Right atrium auricular region (tissue), 2 donors: ENCODE data around the gene TTC34. TPM values are rescaled to one million over a fixed set of nuclear protein-coding genes. Genes with fewer than 3 reads are reported as not detected.

ENCODE experiments used
- DNase-seq: peaks from one replicate; pipeline ENCODE4 v3.0.0-alpha.2; 2019; ENCODE audit warnings: low spot score
- H3K27ac ChIP-seq, 2 donors: fragments of 200-600 bp; sonication (generic); 1 replicate in 1 of 2; 2 replicates in 1 of 2; pipeline ENCODE4 v1.5.1; 2016 to 2019
- H3K27me3 ChIP-seq, 2 donors: fragments of 200-600 bp; sonication (generic); one replicate each; pipeline versions ENCODE4 v1.5.1 to v1.6.0; 2017 to 2019
- H3K36me3 ChIP-seq: fragments of 200-600 bp; sonication (generic); one replicate; pipeline ENCODE4 v1.5.1; 2016
- H3K4me1 ChIP-seq, 2 donors: fragments of 200-600 bp; sonication (generic); one replicate each; pipeline versions ENCODE4 v1.5.1 to v1.6.0; 2017 to 2019
- H3K4me3 ChIP-seq, 2 donors: fragments of 200-600 bp; sonication (generic); 1 replicate in 1 of 2; 2 replicates in 1 of 2; pipeline ENCODE4 v1.5.1; 2017 to 2019; ENCODE audit warnings: mild to moderate bottlenecking in 1 of 2, moderate library complexity in 1 of 2
- H3K9me3 ChIP-seq, 2 donors: fragments of 200-600 bp; sonication (generic); one replicate each; pipeline ENCODE4 v1.5.1; 2019
- total RNA-seq, 2 donors: library from RNA; depleted of rRNA; stranded (reverse); fragments of >200 nt; gene quantifications; one replicate each; pipeline ENCODE4 v1.1.0, GENCODE V29; 2016
- TF ChIP-seq, protein P1 (sequence below), 2 donors: fragments of 200-600 bp; sonication (generic); IDR thresholded peaks; one replicate each; pipeline ENCODE4 v1.5.1; 2019; ENCODE audit warnings: antibody characterized with exemption in 2 of 2

TTC34 gene
- total RNA-seq, 2 donors from 2014 or later: 0.08 to 0.11 TPM

DNA sequence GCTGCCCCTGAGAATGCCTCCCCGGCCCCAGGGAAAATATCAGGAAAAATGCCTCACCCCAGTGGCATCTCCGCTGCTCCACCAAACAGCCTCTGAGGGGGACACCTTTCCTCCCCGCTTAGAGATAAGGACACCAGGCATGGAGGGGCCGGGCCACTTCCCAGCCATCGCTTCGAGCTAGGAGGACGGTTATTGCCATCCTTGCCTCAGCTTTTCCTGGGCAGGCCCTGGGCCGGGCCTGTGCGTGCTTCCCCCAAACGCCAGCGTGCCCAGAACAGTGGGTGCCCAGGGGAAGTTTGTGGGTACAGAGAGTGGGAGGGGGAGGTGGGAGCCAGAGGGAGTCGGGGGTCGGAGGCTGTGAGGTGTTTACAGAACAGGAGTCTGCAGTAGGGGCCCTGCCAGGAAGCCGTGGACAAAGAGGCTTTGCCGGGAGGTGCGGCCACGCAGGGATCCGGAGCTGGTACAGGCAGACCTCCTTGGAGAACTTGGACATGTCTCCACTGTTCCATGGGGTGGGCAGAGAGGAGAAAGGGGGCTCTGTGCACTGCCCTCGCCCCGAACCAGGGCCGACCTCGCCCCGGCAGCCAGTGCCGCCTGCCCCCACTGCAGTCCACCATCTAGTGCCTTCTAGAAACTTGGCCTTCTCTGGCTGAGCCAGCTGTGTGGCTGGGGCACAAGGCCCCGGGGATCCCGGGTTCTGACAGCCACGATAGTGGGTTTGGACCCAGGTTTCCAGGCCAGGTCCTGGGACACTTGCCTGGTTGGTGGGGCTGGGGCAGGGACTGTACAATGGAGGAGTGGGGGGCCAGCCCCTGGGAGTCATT is 33.5 kb upstream of the TTC34 start:
- H3K27me3 ChIP-seq: no peaks in the 10 kb centered on the region
- no peak overlapping the region for H3K4me3 ChIP-seq
- H3K9me3 ChIP-seq: no peaks in the 10 kb centered on the region
- TF ChIP-seq, protein P1, sequence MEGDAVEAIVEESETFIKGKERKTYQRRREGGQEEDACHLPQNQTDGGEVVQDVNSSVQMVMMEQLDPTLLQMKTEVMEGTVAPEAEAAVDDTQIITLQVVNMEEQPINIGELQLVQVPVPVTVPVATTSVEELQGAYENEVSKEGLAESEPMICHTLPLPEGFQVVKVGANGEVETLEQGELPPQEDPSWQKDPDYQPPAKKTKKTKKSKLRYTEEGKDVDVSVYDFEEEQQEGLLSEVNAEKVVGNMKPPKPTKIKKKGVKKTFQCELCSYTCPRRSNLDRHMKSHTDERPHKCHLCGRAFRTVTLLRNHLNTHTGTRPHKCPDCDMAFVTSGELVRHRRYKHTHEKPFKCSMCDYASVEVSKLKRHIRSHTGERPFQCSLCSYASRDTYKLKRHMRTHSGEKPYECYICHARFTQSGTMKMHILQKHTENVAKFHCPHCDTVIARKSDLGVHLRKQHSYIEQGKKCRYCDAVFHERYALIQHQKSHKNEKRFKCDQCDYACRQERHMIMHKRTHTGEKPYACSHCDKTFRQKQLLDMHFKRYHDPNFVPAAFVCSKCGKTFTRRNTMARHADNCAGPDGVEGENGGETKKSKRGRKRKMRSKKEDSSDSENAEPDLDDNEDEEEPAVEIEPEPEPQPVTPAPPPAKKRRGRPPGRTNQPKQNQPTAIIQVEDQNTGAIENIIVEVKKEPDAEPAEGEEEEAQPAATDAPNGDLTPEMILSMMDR (IDR thresholded peaks at IDR 0.05): no peak
- no peaks in the 10 kb centered on the region for H3K4me1 ChIP-seq
- no peak for DNase-seq
- H3K27ac ChIP-seq: no peak overlapping the region
- H3K36me3 ChIP-seq: no peaks in the 10 kb centered on the region

GRCh38 chr1:2834146-2834475 is 32.6 kb upstream of the TTC34 start:
- Histone ChIP-seq H3K27me3 (no peaks in the 10 kb centered on the region), H3K4me3 (no peak overlapping the region), H3K36me3 (no peaks in the 10 kb centered on the region), H3K27ac (no peak overlapping the region), H3K4me1 (no peaks in the 10 kb centered on the region), H3K9me3 (no peaks in the 10 kb centered on the region)
- TF ChIP-seq, protein P1 (IDR thresholded peaks at IDR 0.05): no peak
- no peak for DNase-seq

GRCh38 chr1:2833454-2834145 is 32.1 kb upstream of the TTC34 start:
- Histone ChIP-seq H3K36me3 (no peaks in the 10 kb centered on the region), H3K27ac (no peak overlapping the region), H3K4me3 (no peak overlapping the region), H3K9me3 (peaks cover 0 to 3% of the 10 kb centered on the region in 2 donors), H3K27me3 (no peaks in the 10 kb centered on the region), H3K4me1 (no peaks in the 10 kb centered on the region)
- no peak for DNase-seq
- TF ChIP-seq, protein P1 (IDR thresholded peaks at IDR 0.05): no peak

DNA sequence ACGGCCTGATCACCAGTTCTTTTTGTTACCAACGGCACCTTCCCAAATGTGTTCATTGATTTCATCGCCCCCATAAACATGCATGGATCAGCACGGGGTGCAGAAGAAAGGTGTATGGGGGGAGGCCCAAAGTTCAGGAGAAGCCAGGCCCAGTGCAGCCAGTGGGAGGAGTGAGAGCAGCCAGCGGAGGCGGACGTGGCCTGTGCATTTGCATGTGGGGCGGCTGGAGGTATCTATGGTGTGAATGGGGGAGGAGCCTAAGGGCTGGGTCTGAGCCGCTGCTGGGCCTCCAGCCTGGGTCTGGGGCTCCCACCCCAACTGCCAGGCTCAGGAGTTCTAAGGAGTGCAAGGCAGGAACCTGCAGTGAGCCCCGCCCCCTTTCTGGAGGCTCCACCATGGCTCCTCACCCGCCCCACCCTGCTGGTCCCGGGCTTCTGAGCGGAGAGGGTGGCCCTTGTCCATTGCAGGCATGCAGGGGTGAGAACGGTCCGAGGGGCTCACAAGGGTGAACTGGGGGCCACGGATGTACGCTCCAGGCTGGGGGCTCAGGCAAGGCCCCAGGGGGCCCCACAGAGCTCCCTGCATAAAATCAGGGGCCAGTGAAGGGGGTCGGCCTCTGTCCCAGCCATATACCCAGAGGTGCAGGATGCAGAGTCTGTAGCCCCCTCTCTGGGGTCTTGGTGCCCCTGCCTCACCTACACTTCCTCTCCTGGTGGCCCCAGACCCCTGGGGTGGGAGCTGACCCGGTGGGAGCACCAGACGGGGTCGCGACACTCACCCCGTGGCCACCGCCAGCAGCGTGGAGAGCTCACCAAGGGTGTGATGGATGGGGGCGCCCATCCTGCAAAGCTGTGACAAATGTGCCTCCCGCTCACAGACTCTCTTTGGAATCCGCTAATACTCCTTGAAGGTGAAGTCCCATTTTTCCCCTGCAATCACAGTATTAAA is 31.3 kb upstream of the TTC34 start:
- DNase-seq: no peak
- Histone ChIP-seq H3K27me3 (no peaks in the 10 kb centered on the region), H3K4me3 (no peak overlapping the region), H3K4me1 (no peaks in the 10 kb centered on the region), H3K36me3 (no peaks in the 10 kb centered on the region), H3K27ac (no peak overlapping the region), H3K9me3 (peaks cover 0 to 9% of the 10 kb centered on the region in 2 donors)
- TF ChIP-seq, protein P1 (IDR thresholded peaks at IDR 0.05): no peak

- H3K4me1 ChIP-seq: no peaks in the 10 kb centered on the region
- peaks cover 0 to 13% of the 10 kb centered on the region in 2 donors for H3K9me3 ChIP-seq
- no peaks in the 10 kb centered on the region for H3K36me3 ChIP-seq
- H3K27me3 ChIP-seq: no peaks in the 10 kb centered on the region
- no peak overlapping the region for H3K4me3 ChIP-seq
- no peak for DNase-seq
- no peak overlapping the region for H3K27ac ChIP-seq
- TF ChIP-seq, protein P1 (IDR thresholded peaks at IDR 0.05): no peak
Observed at GRCh38 chr1:2831596-2832212, 30.2 kb upstream of the TTC34 start.
